Activated CD4-positive, alpha-beta T cell treated with anti-CD3 and anti-CD28 coated beads, Interleukin-2, Interleukin-6, amounts not matched to agents 100 ng/mL and 50 ng/mL, durations not matched to agents 16 hours and 8 hours (primary cell): ENCODE results near the gene TTLL4.

ENCODE experiments used
- DNase-seq: peaks from one replicate; pipeline ENCODE4 v3.0.0-alpha.2; 2020

TTLL4 gene

DNA sequence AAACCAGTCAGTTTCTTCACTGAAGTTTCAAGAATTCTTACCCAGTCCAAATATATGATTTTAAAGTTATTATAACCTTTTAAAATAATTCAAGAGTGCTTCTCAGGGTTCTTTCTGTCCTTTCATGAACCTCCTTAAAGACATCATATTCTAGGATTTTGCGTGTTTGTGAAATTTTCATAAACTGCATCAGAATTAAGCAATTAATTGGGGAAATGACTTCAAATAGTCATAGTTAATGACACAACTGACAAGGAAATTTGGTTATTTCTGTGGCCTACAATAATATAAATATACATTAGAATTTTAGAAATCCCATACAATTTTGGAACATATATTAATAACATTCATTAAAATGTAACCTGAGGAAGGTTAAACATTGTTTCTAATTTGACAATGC lies 81.8 kb downstream of the TTLL4 start:
- DNase-seq: no peak

- DNase-seq: no peak
Measured at GRCh38 chr2:218796691-218797090, 86.1 kb downstream of the TTLL4 start.

- no peak for DNase-seq
Measured at GRCh38 chr2:218798767-218799504, 88.3 kb downstream of the TTLL4 start.

DNA sequence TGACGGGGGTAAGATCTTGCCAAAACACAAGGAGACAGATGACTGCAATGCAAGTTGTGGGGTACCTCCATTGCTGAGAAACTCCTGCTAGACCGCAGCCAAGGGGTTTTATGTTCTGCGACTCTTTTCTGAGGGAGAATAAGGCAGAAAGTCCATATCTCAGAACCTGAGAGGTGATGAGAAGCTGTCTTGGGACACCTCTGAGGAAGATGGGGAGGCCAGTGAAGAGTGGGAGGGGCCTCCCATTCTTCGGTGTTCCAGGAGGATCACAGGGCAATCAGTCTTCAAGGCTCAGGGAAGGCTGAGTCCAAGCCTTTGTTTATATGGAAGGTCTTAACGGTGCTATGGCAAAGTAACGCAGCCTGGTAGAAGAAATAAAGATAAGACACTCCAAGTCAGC lies 89.4 kb downstream of the TTLL4 start:
- no peak for DNase-seq

GRCh38 chr2:218802386-218802994 lies 91.9 kb downstream of the TTLL4 start:
- peak; percentile 6 for DNase-seq

- no peak for DNase-seq
Measured at GRCh38 chr2:218804817-218805216, 94.2 kb downstream of the TTLL4 start.
